Measurements from ENCODE around the gene PIK3R4. TPM values are rescaled to one million over a fixed set of nuclear protein-coding genes. Genes with fewer than 3 reads are reported as not detected.

PIK3R4 gene
- total and polyA plus RNA-seq, 5 donors from 2014 or later, result 18.1 to 30.1 (median 20.2) TPM

- peaks cover 28% of the 10 kb centered on the region for H3K36me3 Mint-ChIP-seq
- H3K4me1 Mint-ChIP-seq, result peaks cover 4 to 21% (median 9%) of the 10 kb centered on the region in 4 donors
Measured at GRCh38 chr3:130725746-130726145, 20.9 kb downstream of the PIK3R4 start.

GRCh38 chr3:130715616-130716015 lies 31.0 kb downstream of the PIK3R4 start:
- peaks cover 52% of the 10 kb centered on the region for H3K36me3 Mint-ChIP-seq
- peaks cover 0 to 7% (median 6%) of the 10 kb centered on the region in 4 donors for H3K4me1 Mint-ChIP-seq
- ATAC-seq (ENCODE audit: low read depth in 2 of 2) (no peak), DNase-seq (no peak)
- Histone ChIP-seq H3K4me1 (ENCODE audit: control insufficient read depth, insufficient read depth, low read length, poor library complexity, severe bottlenecking) (no peaks in the 10 kb centered on the region), H3K36me3 (ENCODE audit: control insufficient read depth, insufficient read depth, low read length) (peaks cover 35% of the 10 kb centered on the region), H3K27me3 (ENCODE audit: control insufficient read depth, insufficient read depth, low read length) (no peaks in the 10 kb centered on the region), H3K9me3 (ENCODE audit: control insufficient read depth in 2 of 2, low read length in 2 of 2) (no peaks in the 10 kb centered on the region), H3K4me3 (ENCODE audit: low read depth, low read length) (no peak overlapping the region), H3K27ac (ENCODE audit: insufficient read depth, low read length, poor library complexity, severe bottlenecking) (no peak overlapping the region)
- peak overlapping the region in 1 of 3 donors; percentile 38 for H3K27ac Mint-ChIP-seq
- no peaks in the 10 kb centered on the region for H3K27me3 Mint-ChIP-seq
- no peaks in the 10 kb centered on the region for H3K9me3 Mint-ChIP-seq
- H3K4me3 Mint-ChIP-seq, result no peak overlapping the region

More at GRCh38 chr3:130725746-130726145, 20.9 kb downstream of the PIK3R4 start:
- Mint-ChIP-seq H3K9me3 (no peaks in the 10 kb centered on the region), H3K4me3 (no peak overlapping the region), H3K27ac (no peak overlapping the region), H3K27me3 (no peaks in the 10 kb centered on the region)
- H3K36me3 ChIP-seq (ENCODE audit: control insufficient read depth, insufficient read depth, low read length), result peaks cover 32% of the 10 kb centered on the region
- no peak overlapping the region for H3K27ac ChIP-seq (ENCODE audit: insufficient read depth, low read length, poor library complexity, severe bottlenecking)
- no peak overlapping the region for H3K4me3 ChIP-seq (ENCODE audit: low read depth, low read length)
- H3K9me3 ChIP-seq (ENCODE audit: control insufficient read depth in 2 of 2, low read length in 2 of 2), result no peaks in the 10 kb centered on the region
- DNase-seq (no peak), ATAC-seq (ENCODE audit: low read depth in 2 of 2) (no peak)
- no peaks in the 10 kb centered on the region for H3K27me3 ChIP-seq (ENCODE audit: control insufficient read depth, insufficient read depth, low read length)
- H3K4me1 ChIP-seq (ENCODE audit: control insufficient read depth, insufficient read depth, low read length, poor library complexity, severe bottlenecking), result no peaks in the 10 kb centered on the region

GRCh38 chr3:130712718-130713423 lies 33.8 kb downstream of the PIK3R4 start:
- no peaks in the 10 kb centered on the region for H3K27me3 ChIP-seq (ENCODE audit: control insufficient read depth, insufficient read depth, low read length)
- no peaks in the 10 kb centered on the region for H3K9me3 Mint-ChIP-seq
- no peaks in the 10 kb centered on the region for H3K9me3 ChIP-seq (ENCODE audit: control insufficient read depth in 2 of 2, low read length in 2 of 2)
- no peak overlapping the region for H3K4me3 ChIP-seq (ENCODE audit: low read depth, low read length)
- H3K36me3 ChIP-seq (ENCODE audit: control insufficient read depth, insufficient read depth, low read length), result peaks cover 34% of the 10 kb centered on the region
- H3K4me1 ChIP-seq (ENCODE audit: control insufficient read depth, insufficient read depth, low read length, poor library complexity, severe bottlenecking), result no peaks in the 10 kb centered on the region
- no peaks in the 10 kb centered on the region for H3K27me3 Mint-ChIP-seq
- H3K27ac ChIP-seq (ENCODE audit: insufficient read depth, low read length, poor library complexity, severe bottlenecking), result no peak overlapping the region
- peaks cover 0 to 14% (median 7%) of the 10 kb centered on the region in 4 donors for H3K4me1 Mint-ChIP-seq
- ATAC-seq (ENCODE audit: low read depth in 2 of 2), result no peak
- H3K4me3 Mint-ChIP-seq, result no peak overlapping the region
- peaks cover 54% of the 10 kb centered on the region for H3K36me3 Mint-ChIP-seq
- no peak overlapping the region for H3K27ac Mint-ChIP-seq
- DNase-seq, result no peak

- Mint-ChIP-seq H3K27ac (no peak overlapping the region), H3K4me3 (no peak overlapping the region)
- no peak for ATAC-seq (ENCODE audit: low read depth in 2 of 2)
Measured at GRCh38 chr3:130711565-130712324, 34.9 kb downstream of the PIK3R4 start.

GRCh38 chr3:130709671-130710070 lies 37.0 kb downstream of the PIK3R4 start:
- Mint-ChIP-seq H3K27me3 (no peaks in the 10 kb centered on the region), H3K9me3 (no peaks in the 10 kb centered on the region), H3K36me3 (peaks cover 32% of the 10 kb centered on the region), H3K27ac (no peak overlapping the region), H3K4me1 (peaks cover 0 to 8% (median 6%) of the 10 kb centered on the region in 4 donors), H3K4me3 (no peak overlapping the region)
- no peak overlapping the region for H3K27ac ChIP-seq (ENCODE audit: insufficient read depth, low read length, poor library complexity, severe bottlenecking)
- H3K4me3 ChIP-seq (ENCODE audit: low read depth, low read length), result no peak overlapping the region
- H3K36me3 ChIP-seq (ENCODE audit: control insufficient read depth, insufficient read depth, low read length), result peaks cover 33% of the 10 kb centered on the region
- no peaks in the 10 kb centered on the region for H3K4me1 ChIP-seq (ENCODE audit: control insufficient read depth, insufficient read depth, low read length, poor library complexity, severe bottlenecking)
- H3K9me3 ChIP-seq (ENCODE audit: control insufficient read depth in 2 of 2, low read length in 2 of 2), result no peaks in the 10 kb centered on the region
- DNase-seq, result no peak
- ATAC-seq (ENCODE audit: low read depth in 2 of 2), result no peak
- no peaks in the 10 kb centered on the region for H3K27me3 ChIP-seq (ENCODE audit: control insufficient read depth, insufficient read depth, low read length)

More at GRCh38 chr3:130711565-130712324, 34.9 kb downstream of the PIK3R4 start:
- Histone ChIP-seq H3K4me1 (ENCODE audit: control insufficient read depth, insufficient read depth, low read length, poor library complexity, severe bottlenecking) (no peaks in the 10 kb centered on the region), H3K27ac (ENCODE audit: insufficient read depth, low read length, poor library complexity, severe bottlenecking) (no peak overlapping the region), H3K27me3 (ENCODE audit: control insufficient read depth, insufficient read depth, low read length) (no peaks in the 10 kb centered on the region), H3K4me3 (ENCODE audit: low read depth, low read length) (no peak overlapping the region), H3K9me3 (ENCODE audit: control insufficient read depth in 2 of 2, low read length in 2 of 2) (no peaks in the 10 kb centered on the region), H3K36me3 (ENCODE audit: control insufficient read depth, insufficient read depth, low read length) (peaks cover 34% of the 10 kb centered on the region)
- H3K4me1 Mint-ChIP-seq, result peaks cover 0 to 8% (median 7%) of the 10 kb centered on the region in 4 donors
- no peak for DNase-seq
- H3K36me3 Mint-ChIP-seq, result peaks cover 44% of the 10 kb centered on the region
- no peaks in the 10 kb centered on the region for H3K27me3 Mint-ChIP-seq
- no peaks in the 10 kb centered on the region for H3K9me3 Mint-ChIP-seq

- no peak for ATAC-seq (ENCODE audit: low read depth in 2 of 2)
- no peaks in the 10 kb centered on the region for H3K9me3 ChIP-seq (ENCODE audit: control insufficient read depth in 2 of 2, low read length in 2 of 2)
- H3K27ac ChIP-seq (ENCODE audit: insufficient read depth, low read length, poor library complexity, severe bottlenecking), result no peak overlapping the region
- H3K4me1 ChIP-seq (ENCODE audit: control insufficient read depth, insufficient read depth, low read length, poor library complexity, severe bottlenecking), result no peaks in the 10 kb centered on the region
- peaks cover 0 to 8% (median 6%) of the 10 kb centered on the region in 4 donors for H3K4me1 Mint-ChIP-seq
- H3K4me3 ChIP-seq (ENCODE audit: low read depth, low read length), result no peak overlapping the region
- no peaks in the 10 kb centered on the region for H3K9me3 Mint-ChIP-seq
- no peaks in the 10 kb centered on the region for H3K27me3 ChIP-seq (ENCODE audit: control insufficient read depth, insufficient read depth, low read length)
- H3K36me3 Mint-ChIP-seq, result peaks cover 31% of the 10 kb centered on the region
- DNase-seq, result no peak
- H3K27ac Mint-ChIP-seq, result no peak overlapping the region
- peaks cover 37% of the 10 kb centered on the region for H3K36me3 ChIP-seq (ENCODE audit: control insufficient read depth, insufficient read depth, low read length)
- no peak overlapping the region for H3K4me3 Mint-ChIP-seq
- no peaks in the 10 kb centered on the region for H3K27me3 Mint-ChIP-seq
Measured at GRCh38 chr3:130707902-130708601, 38.6 kb downstream of the PIK3R4 start.

GRCh38 chr3:130705501-130705900 lies 41.1 kb downstream of the PIK3R4 start:
- no peaks in the 10 kb centered on the region for H3K27me3 Mint-ChIP-seq
- H3K4me1 Mint-ChIP-seq, result peaks cover 0 to 8% (median 0%) of the 10 kb centered on the region in 4 donors
- no peak overlapping the region for H3K4me3 ChIP-seq (ENCODE audit: low read depth, low read length)
- peaks cover 44% of the 10 kb centered on the region for H3K36me3 ChIP-seq (ENCODE audit: control insufficient read depth, insufficient read depth, low read length)
- no peaks in the 10 kb centered on the region for H3K27me3 ChIP-seq (ENCODE audit: control insufficient read depth, insufficient read depth, low read length)
- no peak overlapping the region for H3K27ac Mint-ChIP-seq
- DNase-seq (no peak), ATAC-seq (ENCODE audit: low read depth in 2 of 2) (no peak)
- no peak overlapping the region for H3K27ac ChIP-seq (ENCODE audit: insufficient read depth, low read length, poor library complexity, severe bottlenecking)
- no peak overlapping the region for H3K4me3 Mint-ChIP-seq
- no peaks in the 10 kb centered on the region for H3K4me1 ChIP-seq (ENCODE audit: control insufficient read depth, insufficient read depth, low read length, poor library complexity, severe bottlenecking)
- no peaks in the 10 kb centered on the region for H3K9me3 ChIP-seq (ENCODE audit: control insufficient read depth in 2 of 2, low read length in 2 of 2)
- H3K9me3 Mint-ChIP-seq, result no peaks in the 10 kb centered on the region
- H3K36me3 Mint-ChIP-seq, result peaks cover 32% of the 10 kb centered on the region

Data from CD4-positive, CD25-positive, alpha-beta regulatory T cell (primary cell).